Lung (tissue), 12 donors: ENCODE measurements around the gene GPR37L1. TPM values are rescaled to one million over a fixed set of nuclear protein-coding genes. Genes with fewer than 3 reads are reported as not detected.

Experiments
- ATAC-seq: fragments of 200-7000 bp; cut with Tn5 transposase; one replicate; pipeline ENCODE4 v1.9.1; 2020; ENCODE audit warnings: moderate number of reproducible peaks; ENCODE audit not compliant: insufficient read depth, low FRiP score
- DNase-seq, 3 donors: peaks; one replicate each; pipeline ENCODE4 v3.0.0-alpha.2; 2013 to 2017
- H3K27ac ChIP-seq, 2 donors: one replicate each; pipeline ENCODE4 v1.5.1; 2013; ENCODE audit warnings: mild to moderate bottlenecking in 2 of 2, moderate library complexity in 2 of 2, control low read depth in 1 of 2, inconsistent platforms in 1 of 2, low read depth in 1 of 2, low read length in 1 of 2
- H3K27me3 ChIP-seq, 3 donors: one replicate each; pipeline ENCODE4 v1.5.1; 2013; ENCODE audit warnings: low read length in 2 of 3; ENCODE audit not compliant: control insufficient read depth in 3 of 3, insufficient read depth in 3 of 3
- H3K36me3 ChIP-seq, 4 donors: one replicate each; pipeline ENCODE4 v1.5.1; 2013; ENCODE audit warnings: low read length in 4 of 4, mild to moderate bottlenecking in 1 of 4, moderate library complexity in 1 of 4; ENCODE audit not compliant: control insufficient read depth in 4 of 4, insufficient read depth in 4 of 4
- H3K4me1 ChIP-seq, 5 donors: one replicate each; pipeline ENCODE4 v1.5.1; 2013; ENCODE audit warnings: low read length in 5 of 5, mild to moderate bottlenecking in 2 of 5, moderate library complexity in 1 of 5; ENCODE audit not compliant: control insufficient read depth in 5 of 5, insufficient read depth in 5 of 5
- H3K4me3 ChIP-seq: one replicate; pipeline ENCODE4 v1.5.1; 2013; ENCODE audit warnings: mild to moderate bottlenecking, control low read depth, moderate library complexity
- H3K9ac ChIP-seq, 2 donors: one replicate each; pipeline ENCODE4 v1.5.1; 2013; ENCODE audit warnings: low read length in 2 of 2, control low read depth in 1 of 2; ENCODE audit not compliant: insufficient read depth in 1 of 2
- H3K9me3 ChIP-seq, 4 donors: one replicate each; pipeline ENCODE4 v1.5.1; 2013; ENCODE audit warnings: low read length in 3 of 4, mild to moderate bottlenecking in 1 of 4, moderate library complexity in 1 of 4; ENCODE audit not compliant: control insufficient read depth in 4 of 4, insufficient read depth in 3 of 4
- WGBS, 2 donors: extraction: QIAGEN DNeasy Blood & Tissue Kit; methylation state at CpG; one replicate each; pipeline ENCODE4 v1.1.7; 2013; 5-methylcytosine and 5-hydroxymethylcytosine counted together
- polyA plus RNA-seq, 2 donors: library from polyadenylated mRNA; stranded (reverse); fragments of 200-250 nt; gene quantifications; one replicate each; pipeline ENCODE4 v1.2.1, GENCODE V29; 2013
- total RNA-seq, 2 donors: library from RNA; depleted of rRNA in 1 of 2; stranded (reverse); fragments of >200 nt in 1 of 2; gene quantifications; one replicate each; pipeline ENCODE4 v1.2.1, GENCODE V29; 2014 to 2021
- TF ChIP-seq, protein P1 (sequence below): IDR thresholded peaks from 2 replicates; pipeline ENCODE4 v1.5.1; 2012; ENCODE audit warnings: mild to moderate bottlenecking; ENCODE audit errors: control extremely low read depth, extremely low read depth
- donor health status: control.
- donor health status: control.
- donor health status: Bipolar disorder and iron deficiency.
- donor health status: healthy.
- donor health status: DM: yes; HTN: yes; CAD: no.

GPR37L1 gene
- total and polyA plus RNA-seq, 4 donors: 0.04 to 0.09 (median 0.05) TPM; not detected in 1

- WGBS, 2 donors: 79 to 90% methylated on average over 10 of the region's 10 CpGs
- Histone ChIP-seq H3K27me3 (no peaks in the 10 kb centered on the region), H3K36me3 (no peaks in the 10 kb centered on the region), H3K9me3 (no peaks in the 10 kb centered on the region), H3K9ac (no peak overlapping the region), H3K4me3 (no peak overlapping the region), H3K27ac (no peak overlapping the region), H3K4me1 (no peaks in the 10 kb centered on the region)
- ATAC-seq: no peak
- TF ChIP-seq, protein P1, sequence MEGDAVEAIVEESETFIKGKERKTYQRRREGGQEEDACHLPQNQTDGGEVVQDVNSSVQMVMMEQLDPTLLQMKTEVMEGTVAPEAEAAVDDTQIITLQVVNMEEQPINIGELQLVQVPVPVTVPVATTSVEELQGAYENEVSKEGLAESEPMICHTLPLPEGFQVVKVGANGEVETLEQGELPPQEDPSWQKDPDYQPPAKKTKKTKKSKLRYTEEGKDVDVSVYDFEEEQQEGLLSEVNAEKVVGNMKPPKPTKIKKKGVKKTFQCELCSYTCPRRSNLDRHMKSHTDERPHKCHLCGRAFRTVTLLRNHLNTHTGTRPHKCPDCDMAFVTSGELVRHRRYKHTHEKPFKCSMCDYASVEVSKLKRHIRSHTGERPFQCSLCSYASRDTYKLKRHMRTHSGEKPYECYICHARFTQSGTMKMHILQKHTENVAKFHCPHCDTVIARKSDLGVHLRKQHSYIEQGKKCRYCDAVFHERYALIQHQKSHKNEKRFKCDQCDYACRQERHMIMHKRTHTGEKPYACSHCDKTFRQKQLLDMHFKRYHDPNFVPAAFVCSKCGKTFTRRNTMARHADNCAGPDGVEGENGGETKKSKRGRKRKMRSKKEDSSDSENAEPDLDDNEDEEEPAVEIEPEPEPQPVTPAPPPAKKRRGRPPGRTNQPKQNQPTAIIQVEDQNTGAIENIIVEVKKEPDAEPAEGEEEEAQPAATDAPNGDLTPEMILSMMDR: no peak
- DNase-seq: no peak
Measured at GRCh38 chr1:202117898-202118371, 4.8 kb upstream of the GPR37L1 start.

DNA sequence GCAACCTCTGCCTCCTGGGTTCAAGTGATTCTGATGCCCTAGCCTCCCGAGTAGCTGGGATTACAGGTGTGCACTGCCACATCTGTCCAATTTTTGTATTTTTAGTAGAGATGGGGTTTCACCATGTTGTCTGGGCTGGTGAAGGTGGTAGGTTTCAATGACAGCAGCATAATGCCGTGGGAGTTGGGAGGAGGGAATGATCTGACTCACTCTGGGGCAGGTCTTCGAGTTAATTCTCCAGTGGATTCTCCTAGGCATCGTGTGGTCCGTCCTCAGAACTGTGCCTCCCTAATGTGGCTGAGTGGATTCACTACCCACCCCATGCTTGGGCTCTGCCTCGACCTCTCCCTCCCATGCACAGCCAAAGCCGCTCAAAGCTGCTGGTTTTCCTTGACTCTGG, 1.7 kb upstream of the GPR37L1 start:
- ATAC-seq (no peak), DNase-seq (no peak)
- H3K9me3 ChIP-seq: no peaks in the 10 kb centered on the region
- H3K4me1 ChIP-seq: no peaks in the 10 kb centered on the region
- no peak overlapping the region for H3K27ac ChIP-seq
- H3K4me3 ChIP-seq: no peak overlapping the region
- H3K9ac ChIP-seq: no peak overlapping the region
- TF ChIP-seq, protein P1: no peak
- no peaks in the 10 kb centered on the region for H3K36me3 ChIP-seq
- 84 to 87% methylated on average over 7 of the region's 7 CpGs for WGBS, 2 donors
- H3K27me3 ChIP-seq: no peaks in the 10 kb centered on the region

DNA sequence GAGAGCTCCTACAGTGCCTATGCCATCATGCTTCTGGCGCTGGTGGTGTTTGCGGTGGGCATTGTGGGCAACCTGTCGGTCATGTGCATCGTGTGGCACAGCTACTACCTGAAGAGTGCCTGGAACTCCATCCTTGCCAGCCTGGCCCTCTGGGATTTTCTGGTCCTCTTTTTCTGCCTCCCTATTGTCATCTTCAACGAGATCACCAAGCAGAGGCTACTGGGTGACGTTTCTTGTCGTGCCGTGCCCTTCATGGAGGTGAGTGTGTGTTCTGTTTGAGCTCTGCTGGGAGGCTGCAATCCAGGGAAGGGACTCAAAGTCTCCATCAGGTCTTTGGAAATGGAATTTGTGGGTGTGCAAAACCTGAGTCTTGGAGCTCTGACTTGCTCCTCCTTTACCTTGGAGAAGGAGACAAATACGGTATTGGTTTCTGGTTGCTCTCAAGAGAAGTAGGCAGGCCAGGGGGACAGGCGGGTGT, 658 bp downstream of the GPR37L1 start:
- Histone ChIP-seq H3K9ac (no peak overlapping the region), H3K9me3 (no peaks in the 10 kb centered on the region), H3K4me3 (no peak overlapping the region), H3K4me1 (no peaks in the 10 kb centered on the region), H3K27ac (no peak overlapping the region), H3K36me3 (no peaks in the 10 kb centered on the region), H3K27me3 (no peaks in the 10 kb centered on the region)
- DNase-seq (no peak), ATAC-seq (no peak)
- WGBS, 2 donors: 85 to 91% methylated on average over 10 of the region's 10 CpGs
- TF ChIP-seq, protein P1: no peak

DNA sequence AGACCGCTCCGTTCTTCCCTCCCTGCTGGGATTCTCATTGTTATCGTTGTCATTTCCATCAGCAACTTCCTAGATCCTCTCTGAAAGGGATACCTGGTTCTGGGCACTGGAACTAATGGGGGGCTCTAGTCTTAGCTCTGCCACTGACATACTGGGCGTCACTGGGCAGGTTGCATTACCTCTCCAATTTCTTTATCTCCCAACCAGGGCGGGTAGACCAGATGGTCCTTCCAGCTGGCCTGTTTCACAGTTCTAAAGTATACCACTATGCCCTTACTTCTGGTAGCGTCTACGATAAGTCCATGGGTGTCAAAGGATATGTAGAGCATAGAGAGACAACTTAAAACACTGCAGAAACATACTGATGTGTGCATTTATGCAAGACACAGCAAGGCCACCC, 1.4 kb downstream of the GPR37L1 start:
- WGBS, 2 donors: 88% methylated on average over 7 of the region's 7 CpGs
- H3K27me3 ChIP-seq: no peaks in the 10 kb centered on the region
- TF ChIP-seq, protein P1: no peak
- no peaks in the 10 kb centered on the region for H3K4me1 ChIP-seq
- no peaks in the 10 kb centered on the region for H3K36me3 ChIP-seq
- no peak overlapping the region for H3K27ac ChIP-seq
- no peaks in the 10 kb centered on the region for H3K9me3 ChIP-seq
- ATAC-seq (no peak), DNase-seq (no peak)
- no peak overlapping the region for H3K4me3 ChIP-seq
- H3K9ac ChIP-seq: no peak overlapping the region
